CMK (cell line): ENCODE measurements around the gene POLR2M.

ENCODE experiments used
- DNase-seq: peaks from one replicate; pipeline ENCODE4 v3.0.0-alpha.2; 2010; ENCODE audit warnings: low read depth

POLR2M gene

GRCh38 chr15:57706405-57707209 lies at the start of gene POLR2M:
Gene POLR2M, plus strand, starts transcription at chr15:57706714. Its CDS starts 129 bp downstream, at chr15:57706843.
- peak; percentile 54 for DNase-seq

- DNase-seq: no peak
Observed at GRCh38 chr15:57657619-57658018, 48.9 kb upstream of the POLR2M start.

GRCh38 chr15:57662091-57662744 lies 44.3 kb upstream of the POLR2M start:
- DNase-seq: no peak

DNA sequence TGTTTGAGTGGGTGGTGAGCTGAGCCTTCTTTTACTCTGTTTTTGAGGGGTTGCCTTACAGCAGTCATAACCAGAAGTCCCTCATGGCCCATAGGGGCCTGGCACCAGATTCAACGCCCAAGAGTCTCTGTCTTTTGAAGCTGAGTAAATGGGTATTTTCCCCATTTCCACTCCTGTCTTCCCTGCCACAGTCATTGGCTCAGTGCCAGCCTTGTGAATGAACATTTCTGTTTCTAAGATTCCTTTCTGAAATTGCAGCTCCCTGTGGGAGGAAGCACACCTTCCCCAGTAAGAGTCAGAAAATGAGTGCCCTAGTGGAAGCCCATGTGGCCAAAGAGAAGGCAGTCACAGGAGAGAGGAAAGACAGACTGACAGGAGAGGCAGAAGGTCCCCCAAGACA lies 43.7 kb upstream of the POLR2M start:
- DNase-seq: no peak

DNA sequence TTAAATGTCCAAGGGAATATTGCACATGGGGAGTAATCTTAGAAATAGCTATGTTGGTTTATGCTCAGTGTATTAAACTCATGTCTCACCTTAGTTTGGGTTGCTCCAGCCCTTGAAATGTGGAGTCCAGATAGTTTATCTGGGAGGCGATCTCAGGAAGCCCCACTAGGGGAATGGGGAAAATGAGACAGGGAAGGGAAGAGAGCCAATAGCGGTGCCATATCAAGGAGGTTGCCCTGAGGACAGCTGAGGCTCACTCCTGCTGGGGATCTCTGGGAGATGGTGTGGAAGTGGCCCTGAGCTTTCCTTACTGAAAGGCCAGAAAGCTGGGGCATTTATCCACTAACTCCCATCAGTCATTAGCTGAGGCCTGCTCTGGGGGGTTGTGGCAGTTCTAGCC lies 43.3 kb upstream of the POLR2M start:
- DNase-seq: no peak

DNA sequence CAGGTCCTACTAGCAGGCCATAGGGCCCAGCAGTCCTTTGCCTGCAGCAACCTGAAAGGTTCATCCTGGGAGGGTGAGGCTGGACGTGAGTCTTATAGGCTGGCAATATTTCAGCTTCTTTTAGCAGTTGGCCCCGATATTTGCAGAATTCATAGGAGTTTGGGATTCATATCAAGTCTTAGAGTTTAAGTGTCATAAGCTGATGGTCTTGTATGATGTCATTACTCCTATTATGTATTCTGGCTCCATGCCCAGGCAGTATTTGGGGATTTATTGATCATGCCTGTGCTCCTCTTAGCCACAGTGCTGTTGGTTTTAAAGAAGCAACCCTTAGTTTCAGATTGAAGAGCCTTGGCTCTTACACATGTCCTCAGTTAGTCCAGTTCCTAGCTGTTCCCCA lies 41.3 kb upstream of the POLR2M start:
- DNase-seq: no peak

- DNase-seq: no peak
Observed at GRCh38 chr15:57665939-57666338, 40.6 kb upstream of the POLR2M start.

GRCh38 chr15:57667171-57667849 lies 39.2 kb upstream of the POLR2M start:
- no peak for DNase-seq

DNA sequence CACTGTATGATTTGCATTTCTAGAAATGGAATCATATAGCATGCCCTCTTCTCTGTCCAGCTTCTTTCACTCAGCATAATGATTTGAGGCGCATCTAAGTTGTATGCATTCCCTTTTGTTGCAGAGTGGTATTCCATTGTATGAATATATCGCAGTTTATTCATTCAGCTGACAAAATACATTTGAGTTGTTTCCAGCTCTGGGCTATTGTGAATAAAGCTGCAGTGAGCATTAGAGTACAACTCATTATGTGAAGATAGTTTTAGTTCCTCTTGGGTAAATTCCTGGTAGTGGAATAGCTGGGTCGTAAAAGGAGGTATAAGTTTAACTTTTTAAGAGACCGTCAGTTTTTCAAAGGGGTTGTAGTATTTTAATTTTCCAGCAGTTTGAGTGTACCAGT lies 38.5 kb upstream of the POLR2M start:
- DNase-seq: no peak

GRCh38 chr15:57671636-57672035 lies 34.9 kb upstream of the POLR2M start:
- DNase-seq: no peak

GRCh38 chr15:57675481-57676181 lies 30.9 kb upstream of the POLR2M start:
- DNase-seq: no peak

- no peak for DNase-seq
Observed at GRCh38 chr15:57676585-57676984, 29.9 kb upstream of the POLR2M start.

DNA sequence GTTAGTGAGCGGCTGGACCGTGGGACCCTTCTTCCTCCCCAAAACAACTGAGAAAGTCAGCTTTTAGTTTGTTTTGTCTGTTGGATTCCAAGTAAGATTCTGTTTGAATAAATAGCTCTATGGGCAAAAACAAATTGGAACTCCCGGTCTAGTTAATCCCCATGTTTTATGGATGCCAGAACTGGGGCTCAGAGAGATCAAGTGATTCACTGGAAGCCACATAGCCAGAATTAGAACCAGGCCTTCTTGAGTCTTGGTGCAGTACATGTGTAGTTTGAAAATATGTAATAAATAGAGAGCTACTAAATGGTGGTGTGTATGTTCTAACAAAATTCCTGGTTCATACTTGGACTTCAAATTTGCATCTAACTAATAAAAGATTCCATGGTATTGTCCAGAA lies 29.3 kb upstream of the POLR2M start:
- DNase-seq: no peak

- DNase-seq: no peak
Observed at GRCh38 chr15:57680021-57680420, 26.5 kb upstream of the POLR2M start.

- DNase-seq: no peak
Observed at GRCh38 chr15:57681011-57681410, 25.5 kb upstream of the POLR2M start.

DNA sequence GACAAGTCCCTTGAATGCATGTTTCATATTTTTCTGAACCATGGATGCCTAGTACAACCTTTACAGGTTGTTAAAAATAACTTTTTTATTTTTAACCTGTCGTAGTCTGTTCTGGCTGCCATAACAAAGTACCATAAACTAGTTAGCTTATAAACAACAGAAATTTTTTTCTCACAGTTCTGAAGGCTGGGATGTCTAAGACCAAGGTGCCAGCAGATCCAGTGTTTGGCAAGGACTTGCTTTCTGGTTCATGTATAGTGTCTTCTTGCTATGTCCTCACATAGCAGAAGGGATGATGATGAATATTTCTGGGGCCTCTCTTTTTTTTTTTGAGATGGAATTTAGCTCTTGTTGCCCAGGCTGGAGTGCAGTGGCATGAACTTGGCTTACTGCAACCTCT lies 23.0 kb upstream of the POLR2M start:
- DNase-seq: no peak

DNA sequence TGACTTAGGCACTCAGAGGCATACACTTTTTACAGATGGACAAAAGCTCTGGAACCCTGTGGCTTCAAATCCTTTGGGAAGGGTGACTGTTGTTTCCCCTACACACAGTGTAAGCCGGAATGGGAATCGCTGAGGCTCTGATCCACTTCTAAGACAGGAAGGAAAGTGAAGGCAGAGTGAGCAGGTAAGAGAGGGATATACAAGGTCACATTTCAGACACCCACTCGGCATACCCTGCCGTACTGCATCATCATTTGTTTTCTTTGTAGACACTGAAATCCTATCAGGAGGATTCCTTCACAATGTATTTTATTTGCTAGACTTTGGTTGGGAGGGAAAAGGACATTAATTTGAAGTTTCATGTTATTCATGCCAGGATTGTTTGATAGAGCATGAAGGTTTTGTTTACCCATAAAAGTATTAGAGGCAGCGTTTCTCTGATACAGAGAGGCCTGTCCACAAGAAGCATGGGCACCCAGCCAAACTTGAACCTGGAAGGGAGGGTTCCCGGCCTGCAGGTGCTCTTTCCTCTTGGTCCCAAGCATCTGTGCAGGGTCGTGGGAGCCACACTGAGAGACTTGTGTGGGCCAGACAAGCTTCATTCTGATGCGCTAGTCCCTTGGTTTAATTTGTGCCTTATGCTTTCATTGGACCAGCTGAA lies 21.9 kb upstream of the POLR2M start:
- no peak for DNase-seq

- DNase-seq: no peak
Observed at GRCh38 chr15:57685306-57686095, 21.0 kb upstream of the POLR2M start.

DNA sequence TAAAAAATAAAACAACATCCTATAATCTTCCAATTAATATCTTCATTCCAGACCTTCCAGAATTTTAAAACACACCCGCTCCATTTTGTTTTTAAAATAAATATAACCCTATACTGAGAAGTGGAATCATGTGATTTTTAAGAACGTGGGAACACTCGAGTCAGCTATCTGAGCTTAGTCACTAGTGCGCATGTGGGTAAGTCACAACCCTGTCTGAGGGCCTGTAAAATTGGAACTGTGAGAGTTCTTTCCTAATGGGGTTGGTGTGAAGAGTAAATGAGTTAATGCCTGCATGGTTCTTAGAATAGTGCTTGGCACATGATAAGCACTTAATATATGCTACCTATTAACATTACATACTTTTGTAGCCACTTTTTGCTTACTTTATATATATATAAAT lies 19.9 kb upstream of the POLR2M start:
- DNase-seq: no peak

GRCh38 chr15:57690341-57690966 lies 16.1 kb upstream of the POLR2M start:
- no peak for DNase-seq

DNA sequence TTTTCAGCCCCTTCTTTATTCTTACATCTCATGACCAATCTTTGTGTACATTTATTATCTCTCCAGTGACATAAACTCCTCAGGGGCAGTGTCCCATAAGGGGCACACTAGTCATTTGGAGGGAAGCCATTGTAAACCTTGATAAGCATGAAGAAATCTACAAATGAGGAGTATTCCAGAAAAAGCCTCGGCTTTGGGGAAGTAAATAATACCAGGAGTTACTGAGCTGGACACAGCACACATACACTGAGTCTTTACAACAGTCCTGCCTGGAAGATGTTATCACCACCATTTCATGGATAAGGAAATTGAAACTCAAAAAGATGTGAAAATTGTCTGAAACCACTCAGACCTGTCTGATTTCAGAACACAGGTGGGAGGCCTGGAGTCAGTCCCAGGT lies 15.4 kb upstream of the POLR2M start:
- DNase-seq: no peak
